HG03342 (cell line): ENCODE data around the gene PLA2G4B.

Experiments
- ATAC-seq: cut with Tn5 transposase; IDR thresholded peaks from one replicate; pipeline ENCODE4 v1.9.1; 2021; ENCODE audit warnings: mild to moderate bottlenecking, moderate library complexity; ENCODE audit not compliant: unreplicated experiment

The PLA2G4B gene, protein sequence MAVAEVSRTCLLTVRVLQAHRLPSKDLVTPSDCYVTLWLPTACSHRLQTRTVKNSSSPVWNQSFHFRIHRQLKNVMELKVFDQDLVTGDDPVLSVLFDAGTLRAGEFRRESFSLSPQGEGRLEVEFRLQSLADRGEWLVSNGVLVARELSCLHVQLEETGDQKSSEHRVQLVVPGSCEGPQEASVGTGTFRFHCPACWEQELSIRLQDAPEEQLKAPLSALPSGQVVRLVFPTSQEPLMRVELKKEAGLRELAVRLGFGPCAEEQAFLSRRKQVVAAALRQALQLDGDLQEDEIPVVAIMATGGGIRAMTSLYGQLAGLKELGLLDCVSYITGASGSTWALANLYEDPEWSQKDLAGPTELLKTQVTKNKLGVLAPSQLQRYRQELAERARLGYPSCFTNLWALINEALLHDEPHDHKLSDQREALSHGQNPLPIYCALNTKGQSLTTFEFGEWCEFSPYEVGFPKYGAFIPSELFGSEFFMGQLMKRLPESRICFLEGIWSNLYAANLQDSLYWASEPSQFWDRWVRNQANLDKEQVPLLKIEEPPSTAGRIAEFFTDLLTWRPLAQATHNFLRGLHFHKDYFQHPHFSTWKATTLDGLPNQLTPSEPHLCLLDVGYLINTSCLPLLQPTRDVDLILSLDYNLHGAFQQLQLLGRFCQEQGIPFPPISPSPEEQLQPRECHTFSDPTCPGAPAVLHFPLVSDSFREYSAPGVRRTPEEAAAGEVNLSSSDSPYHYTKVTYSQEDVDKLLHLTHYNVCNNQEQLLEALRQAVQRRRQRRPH

DNA sequence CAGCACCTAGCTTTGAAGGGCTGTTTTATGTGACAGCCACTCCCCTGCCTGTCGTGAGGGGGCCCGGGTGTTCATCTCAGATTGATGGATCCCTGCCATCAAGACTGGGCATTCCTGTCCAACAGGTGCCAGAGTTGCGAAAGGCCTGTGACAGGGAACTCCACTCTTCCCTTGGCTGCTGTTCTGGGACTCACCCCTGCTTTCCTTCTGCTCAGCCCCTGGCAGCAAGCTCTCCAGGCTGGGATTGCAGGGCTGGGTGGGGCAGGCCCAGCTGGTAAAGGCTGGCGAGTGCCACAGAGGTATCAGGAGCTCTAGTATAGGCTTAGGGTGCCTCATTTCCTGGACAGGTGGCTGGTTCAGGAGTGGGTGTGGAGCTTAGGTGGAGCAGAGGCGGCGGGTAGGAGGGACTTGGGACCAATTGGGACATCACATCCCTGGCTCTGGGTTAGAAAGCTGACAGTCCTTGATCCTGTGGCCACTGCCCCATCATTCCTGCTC is at the start of gene PLA2G4B:
Gene PLA2G4B (plus strand): TSS at position 448 of the 498 bp plus-strand sequence. CDS start 67 bp downstream, outside the sequence.
- ATAC-seq = no peak

DNA sequence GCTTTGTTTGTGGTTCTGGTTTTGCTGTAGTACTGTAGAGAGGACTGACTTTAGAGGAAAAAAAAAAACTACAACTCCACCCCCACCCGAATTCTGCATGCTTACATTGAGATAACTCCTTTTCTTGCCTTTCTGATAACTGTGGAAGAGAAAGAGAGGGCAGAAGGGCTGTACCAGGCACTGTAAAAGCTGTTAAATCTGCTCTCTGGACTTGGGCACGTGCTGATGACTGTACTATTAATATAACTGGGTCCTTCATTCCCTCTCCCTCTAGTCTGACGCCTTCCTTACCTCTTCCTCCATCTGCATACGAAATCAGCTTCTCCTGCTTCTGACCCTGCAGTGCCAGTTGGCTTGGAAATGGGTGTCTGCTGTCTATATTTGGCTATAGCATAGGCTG is 49.4 kb upstream of the PLA2G4B start:
- ATAC-seq = no peak

DNA sequence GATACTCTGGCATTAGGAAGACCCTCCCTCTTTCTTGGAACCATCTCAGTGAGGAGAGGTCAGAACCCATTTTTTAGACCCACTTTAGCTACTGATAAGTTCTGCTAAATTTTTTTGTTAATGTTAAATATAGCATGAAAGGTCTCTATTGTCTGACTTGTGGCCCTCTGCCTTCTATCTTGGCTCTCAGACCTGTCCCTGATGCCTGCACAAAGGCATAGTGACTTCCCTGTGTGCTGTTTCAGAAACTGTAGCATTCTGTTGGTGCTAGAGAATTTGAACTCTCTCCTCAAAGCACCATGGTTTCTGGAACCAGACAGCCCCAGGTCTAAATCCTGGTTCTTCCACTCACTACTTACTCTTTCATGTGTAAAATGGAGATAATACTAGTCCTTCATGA is 49.0 kb upstream of the PLA2G4B start:
- no peak for ATAC-seq

DNA sequence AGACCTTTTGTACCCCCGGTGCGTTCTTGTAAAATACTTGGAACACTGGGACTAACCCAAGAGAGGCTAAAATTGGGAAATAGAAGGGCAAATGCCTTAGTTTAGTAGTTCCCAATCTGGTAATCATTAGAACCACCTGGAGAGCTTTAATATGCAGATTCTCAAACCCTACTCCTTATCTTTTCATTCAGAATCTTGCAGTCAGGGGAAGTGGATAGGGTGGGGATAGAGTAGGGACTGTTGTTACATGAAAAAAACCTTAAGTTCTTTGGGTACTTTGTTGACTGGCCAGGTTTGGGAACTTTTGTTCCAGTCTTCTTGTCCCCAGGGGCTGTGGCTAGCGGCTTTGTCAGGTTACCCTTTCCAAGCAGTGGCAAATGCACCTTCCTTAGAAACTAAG is 48.5 kb upstream of the PLA2G4B start:
- no peak for ATAC-seq

DNA sequence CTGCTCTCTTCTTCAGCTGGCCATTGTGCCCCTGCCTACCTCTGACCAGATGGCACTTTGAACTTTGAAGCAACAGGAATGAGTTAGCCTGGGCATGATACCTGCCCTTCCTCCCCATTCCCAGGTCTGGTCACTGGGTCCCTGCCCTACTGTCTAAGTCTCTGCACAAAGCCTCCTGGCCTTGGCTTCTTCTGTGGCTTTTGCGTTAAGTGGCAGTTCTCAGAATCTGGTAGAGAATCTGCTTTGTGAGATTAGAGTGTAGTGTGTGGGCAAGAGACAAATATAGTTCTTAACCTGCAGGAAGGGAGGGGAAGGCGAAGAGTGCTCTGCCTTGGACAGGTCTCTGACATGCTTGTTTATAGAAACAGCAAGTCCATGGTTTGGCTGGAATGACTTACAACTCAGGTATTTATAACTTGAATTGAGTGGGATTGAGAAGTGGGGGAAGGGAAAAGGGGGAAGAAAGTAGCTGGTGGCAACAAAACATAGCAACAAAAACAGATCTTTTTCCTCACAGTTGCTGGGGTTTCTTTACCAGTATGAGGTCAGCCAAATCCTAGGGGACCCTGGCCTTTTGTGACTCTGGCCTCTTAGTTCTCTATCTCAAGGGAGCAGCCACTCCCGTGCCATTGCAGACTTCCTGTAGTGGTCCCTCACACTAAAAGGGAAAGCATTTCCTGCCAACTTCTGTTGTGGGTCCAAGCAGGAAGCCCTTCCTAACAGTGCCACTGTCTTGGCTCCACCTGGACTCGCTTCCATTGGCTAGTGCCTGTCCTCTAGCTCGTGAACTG is 47.7 kb upstream of the PLA2G4B start:
- ATAC-seq = no peak

DNA sequence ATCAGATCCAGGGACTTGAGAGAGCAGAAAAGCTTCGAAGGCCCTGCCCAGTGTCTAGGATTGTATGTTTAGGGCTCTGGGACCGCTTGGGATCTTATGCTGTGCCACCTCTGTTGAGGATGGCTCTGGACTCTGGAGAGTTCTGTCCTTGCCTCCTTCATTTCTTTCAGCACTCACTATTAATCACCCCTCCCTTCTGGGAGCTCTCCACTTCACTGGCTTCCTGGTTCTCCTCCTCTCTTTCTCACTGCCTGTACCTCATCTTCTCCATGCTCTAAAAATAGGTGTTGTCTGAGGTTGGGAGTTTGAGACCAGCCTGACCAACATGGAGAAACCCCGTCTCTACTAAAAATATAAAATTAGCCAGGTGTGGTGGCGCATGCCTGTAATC is 47.1 kb upstream of the PLA2G4B start:
- ATAC-seq = no peak

DNA sequence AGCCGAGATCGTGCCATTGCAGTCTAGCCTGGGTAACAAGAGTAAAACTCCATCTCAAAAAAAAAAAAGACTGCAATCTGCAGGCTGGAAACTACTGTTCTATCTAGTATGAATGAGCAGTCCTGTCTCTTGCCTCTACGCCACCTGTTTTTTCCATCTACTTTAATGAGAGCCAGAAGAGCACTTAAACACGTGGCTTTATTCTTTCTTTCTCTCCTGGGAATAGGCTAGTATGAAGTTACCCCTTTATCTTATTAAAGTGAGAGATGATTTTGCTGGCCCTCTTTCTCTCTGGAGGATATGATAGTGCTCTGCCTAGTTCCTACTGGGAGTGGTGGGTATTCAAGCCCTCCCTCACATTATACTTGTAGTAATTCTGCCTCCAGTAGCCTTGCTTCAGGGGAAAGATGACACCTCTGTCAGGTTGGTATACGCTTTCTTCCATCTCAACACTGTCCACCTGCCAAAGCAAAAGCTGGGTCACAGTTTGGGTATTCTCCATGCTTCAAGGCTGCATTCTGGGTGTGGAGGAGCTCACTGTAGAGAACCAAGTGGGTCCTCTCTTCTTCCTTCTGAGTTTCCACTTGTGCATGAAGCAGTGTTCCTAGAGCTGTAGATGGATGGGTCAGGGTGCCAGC is 46.5 kb upstream of the PLA2G4B start:
- ATAC-seq = no peak

DNA sequence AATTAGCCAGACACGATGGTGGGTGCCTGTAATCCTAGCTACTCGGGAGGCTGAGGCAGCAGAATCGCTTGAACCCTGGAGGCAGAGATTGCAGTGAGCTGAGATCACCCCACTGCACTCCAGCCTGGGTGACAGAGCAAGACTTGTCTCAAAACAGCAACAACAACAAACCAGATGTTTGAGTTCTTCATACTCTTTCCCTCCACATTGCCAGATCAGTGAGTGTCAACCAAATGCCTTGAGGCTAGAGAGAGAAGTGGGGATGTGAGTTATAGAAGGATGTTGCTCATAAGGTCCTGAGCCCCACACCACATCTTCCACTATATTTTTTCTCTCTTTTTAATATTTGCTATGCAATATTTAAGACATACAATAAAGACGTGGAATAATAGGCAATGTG is 44.6 kb upstream of the PLA2G4B start:
- no peak for ATAC-seq

DNA sequence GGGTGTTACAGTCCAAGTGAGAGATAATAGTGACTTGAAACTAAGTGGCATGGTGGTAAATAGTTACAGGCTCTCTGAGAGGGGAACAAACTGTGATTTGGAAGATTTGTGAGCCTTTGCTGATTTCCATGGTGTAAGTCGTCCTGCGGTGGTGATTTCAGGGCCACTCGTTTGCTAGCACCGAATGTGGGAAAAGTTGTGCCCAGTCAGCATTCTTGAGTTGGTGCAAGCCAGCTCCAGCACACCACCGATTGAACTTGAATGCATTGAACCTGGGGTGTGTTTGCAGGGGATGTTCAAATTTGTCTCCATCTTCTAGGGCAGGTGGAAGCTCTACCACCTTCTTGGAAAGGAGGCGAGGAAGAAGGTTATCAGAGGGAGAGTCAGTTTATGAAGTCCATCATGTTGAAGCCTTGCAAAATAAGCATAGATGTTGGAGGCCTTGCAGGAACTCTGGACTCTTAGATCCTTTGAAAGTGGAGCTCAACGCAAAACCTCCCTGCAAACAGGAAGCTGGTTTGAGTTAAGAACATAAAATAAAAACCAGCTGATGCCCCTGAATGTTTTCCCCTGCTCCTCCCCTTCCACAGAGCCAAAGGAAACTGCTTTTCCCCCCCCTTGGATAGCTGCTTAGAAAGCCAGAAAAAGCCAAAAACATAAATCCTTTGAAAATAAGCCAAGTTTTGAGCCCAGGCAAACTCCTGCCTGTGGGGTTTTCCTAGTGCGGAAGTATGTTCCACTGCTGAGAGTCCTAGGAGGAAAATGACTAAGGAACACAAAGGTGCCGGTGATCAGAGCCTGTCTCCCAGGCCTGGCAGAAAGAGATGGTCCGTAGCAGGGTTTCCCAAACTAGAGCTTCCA is 42.4 kb upstream of the PLA2G4B start:
- ATAC-seq = no peak

DNA sequence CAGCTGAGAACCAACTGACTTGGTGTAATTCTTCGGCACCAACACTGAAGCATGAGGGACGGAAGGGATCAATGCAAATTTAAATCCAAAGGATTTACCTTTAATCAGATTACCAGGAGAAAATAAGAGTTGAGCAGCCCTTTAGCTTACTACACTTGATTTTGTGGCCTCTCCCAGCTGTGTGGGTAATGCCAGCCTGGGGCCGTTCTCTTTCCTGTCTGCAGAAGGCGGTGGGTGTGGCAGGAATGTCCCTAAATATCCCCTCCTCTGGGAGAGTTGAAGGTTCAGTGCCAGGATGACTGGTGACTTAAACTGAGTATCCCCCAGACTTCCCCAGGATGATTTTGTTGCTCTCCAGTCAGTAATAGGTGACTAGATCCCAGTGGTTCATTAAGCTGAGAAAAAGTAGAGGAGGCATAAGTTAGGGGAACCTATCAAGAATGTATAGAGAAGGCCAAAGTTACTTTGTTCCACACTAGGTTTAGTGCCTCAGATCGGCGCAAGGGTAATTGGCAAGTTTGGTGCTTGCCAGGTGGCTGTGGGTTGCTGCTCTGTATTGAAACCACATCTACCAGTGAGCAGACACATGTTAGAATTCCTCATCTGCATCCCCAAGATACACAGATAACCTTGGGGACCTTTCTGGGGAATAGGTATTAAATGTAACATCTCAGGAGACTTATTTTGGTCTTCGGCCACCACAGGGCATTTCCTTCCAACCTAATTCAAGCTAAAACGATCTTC is 41.3 kb upstream of the PLA2G4B start:
- no peak for ATAC-seq

DNA sequence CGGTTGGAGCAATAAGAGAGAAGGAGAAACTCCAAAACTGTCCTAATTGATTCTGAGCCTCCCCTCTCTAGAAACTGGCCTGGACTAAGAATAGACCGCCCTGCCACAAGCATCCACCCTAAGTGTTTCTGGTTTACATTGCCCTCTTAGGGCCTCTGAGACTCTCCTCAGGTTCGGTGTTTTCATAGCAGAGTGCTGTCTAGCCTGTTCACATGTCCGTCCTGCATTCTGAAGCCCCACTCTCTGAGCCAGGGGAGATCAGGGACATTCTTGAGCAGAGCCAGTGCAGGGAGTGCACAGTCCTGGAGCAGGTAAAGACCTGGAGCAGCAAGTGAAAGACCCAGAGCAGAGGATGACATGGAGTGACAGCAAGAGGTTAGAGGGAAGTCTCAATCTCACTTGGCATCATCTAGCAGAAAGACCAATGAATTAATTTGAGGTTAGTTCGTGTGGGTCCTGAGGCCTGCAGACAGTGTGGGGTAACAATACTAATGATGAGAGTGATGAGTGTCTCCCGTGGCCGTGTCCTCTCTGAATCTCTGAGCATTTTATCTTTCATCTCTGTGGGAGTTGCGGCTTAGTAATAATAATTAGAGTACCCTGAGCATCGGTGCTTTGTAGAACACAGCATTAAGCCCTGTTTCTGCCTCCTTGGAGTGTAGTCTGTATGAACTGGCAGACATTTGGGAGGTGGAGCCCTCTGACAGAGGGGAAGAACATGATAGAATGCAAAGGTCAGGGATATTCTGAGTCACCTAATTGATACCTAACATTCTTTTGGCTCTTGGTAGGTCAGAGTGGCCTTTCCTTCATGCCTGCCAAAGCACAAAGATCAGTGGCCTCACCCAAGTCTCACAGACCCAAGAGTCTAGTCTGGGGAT is 39.8 kb upstream of the PLA2G4B start:
- ATAC-seq = no peak

DNA sequence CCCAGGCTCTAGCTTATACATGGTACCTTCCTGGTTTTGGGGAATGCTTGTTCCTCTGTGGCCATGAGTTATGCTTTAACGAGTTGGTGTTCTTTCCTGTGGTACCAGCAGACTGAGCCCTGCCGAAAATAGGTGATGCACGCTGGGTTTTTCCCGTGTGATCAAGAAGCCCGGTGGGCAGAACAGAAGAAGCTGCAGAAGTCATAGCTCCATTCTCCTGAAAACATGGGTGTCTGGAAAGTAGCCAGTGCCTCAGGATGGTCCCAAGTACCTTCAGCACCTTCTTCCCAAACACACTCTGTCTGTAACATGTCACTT is 39.2 kb upstream of the PLA2G4B start:
- no peak for ATAC-seq

DNA sequence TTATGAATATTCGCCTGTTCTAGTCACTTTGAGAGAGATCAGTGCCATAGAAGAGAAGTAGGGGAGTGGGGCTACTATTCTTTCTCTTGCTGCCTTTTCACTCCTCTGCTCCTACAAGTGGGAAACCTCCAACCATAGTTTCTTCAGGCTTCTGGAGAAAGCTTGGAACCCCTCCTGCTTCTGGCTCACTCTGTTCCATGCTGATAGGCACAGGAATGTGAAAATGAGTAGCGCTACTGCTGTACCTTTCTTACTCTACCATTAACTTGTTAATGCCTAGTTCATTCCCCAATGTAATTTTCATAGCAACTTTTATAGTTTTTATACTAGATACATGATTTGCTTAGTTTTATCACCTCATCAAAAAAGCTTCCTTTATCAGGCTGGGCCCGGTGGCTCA is 37.5 kb upstream of the PLA2G4B start:
- no peak for ATAC-seq

DNA sequence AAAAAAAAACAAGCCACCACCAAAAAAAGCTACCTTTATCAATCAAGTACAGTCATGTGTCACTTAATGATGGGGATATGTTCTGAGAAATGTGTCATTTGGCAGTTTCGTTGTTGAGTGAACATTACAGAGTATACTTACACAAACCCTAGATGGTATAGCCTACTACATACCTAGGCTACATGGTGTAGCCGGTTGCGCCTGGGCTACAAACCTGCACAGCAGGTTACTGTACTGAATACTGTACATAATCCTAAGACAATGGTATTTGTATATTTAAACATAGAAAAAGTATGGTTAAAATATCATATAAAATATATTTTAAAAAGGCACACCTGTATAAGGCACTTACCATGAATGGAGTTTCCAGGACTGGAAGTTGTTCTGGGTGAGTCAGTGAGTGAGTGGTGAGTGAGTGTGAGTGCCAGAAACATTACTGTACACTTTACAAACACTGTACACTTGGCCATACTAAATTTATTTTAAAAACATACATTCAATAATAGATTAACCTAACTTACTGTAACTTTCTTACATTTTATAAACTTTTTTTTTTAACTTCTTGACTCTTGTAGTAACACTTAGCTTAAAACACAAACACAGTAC is 36.7 kb upstream of the PLA2G4B start:
- ATAC-seq = no peak

DNA sequence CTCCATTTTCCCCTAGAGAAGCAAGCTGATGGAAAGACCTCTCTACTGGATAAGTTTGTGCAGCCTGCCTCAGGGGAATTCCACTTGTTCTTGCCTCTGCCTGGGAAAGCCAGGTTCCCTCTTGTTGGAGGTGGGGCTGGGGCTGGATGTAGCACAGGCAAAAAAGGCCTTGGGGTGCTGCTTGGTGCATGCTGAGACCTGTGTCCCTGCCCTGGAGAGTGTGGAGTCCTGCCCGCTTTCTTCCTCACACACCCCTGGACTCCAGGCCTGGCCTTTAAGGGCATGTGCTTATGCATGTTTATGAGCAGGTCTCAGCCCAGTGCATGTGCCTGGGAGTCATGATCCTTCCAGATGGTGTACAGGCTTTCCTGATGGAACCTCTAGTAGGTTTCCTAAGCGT is 34.3 kb upstream of the PLA2G4B start:
- ATAC-seq = no peak

DNA sequence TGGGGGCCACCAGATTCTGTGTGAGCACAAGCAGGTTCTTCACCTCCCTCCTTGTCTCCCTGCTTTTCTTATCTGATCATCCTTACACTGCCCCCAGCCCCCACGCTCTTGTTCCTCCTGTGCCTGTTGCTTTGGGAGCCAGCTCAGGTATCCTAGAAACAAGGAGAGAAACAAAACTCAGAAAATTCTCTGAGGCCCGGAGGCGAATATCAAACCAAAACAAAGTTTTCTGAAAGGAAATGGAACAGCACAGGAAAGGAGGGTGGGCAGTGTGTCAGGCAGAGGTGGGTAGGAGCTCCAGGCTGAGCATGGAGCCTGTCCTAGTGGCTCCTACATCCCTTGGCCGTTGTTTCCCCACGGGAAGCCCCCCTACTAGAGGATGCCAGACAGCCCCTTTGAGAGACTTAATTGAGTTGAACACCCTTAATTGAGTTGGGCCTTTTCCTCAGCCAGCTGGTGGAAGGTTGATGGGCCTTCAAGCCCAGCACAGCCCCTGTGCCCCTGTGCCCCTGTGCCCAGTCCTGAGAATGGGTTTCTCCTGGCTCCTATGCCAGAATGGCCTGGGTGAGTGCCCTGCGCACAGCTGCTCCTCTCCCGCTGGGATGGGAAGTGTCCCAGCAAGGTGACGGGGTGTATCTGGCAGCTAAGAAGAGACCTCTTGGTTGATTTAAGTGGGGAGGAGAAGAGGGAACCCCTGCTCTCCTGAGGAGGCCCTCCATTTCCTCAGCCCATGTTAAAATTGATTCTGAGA is 33.6 kb upstream of the PLA2G4B start:
- ATAC-seq = no peak

DNA sequence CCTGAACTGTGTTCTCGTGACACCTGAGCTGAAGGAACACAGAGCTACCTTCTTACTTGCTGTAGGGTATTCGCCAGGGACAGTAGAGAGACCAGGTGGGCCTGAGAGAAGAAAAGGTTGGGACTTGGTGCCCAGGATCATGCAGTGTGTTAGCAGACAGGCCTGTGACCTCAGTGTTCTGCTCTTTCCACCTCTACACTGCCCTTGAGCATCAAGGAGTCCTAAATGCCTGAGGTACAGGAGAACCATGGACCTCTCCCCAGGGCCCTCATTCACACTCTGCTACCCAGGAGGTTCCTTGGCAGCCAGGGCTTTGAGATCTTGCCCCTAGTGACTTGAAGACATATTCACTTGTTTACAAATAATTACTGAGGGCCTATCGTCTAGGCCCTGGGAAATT is 32.9 kb upstream of the PLA2G4B start:
- no peak for ATAC-seq
